K562 (cell line): ENCODE results near the gene GPX5. TPM values are rescaled to one million over a fixed set of nuclear protein-coding genes. Genes with fewer than 3 reads are reported as not detected.

Experiments
- ARID1B ChIP-seq: fragments of 450-650 bp; IDR thresholded peaks from 2 replicates; pipeline ENCODE4 v1.6.1; 2016; ENCODE audit warnings: antibody characterized with exemption, mild to moderate bottlenecking, inconsistent platforms
- CEBPG ChIP-seq, 3 experiments: fragments of 200-800 bp in 1 of 3; sonication (Bioruptor generic) in 1 of 3; sonication (generic) in 1 of 3; formaldehyde crosslinking in 1 of 3; IDR thresholded peaks in 2 of 3; conservative IDR thresholded peaks in 1 of 3; 2 replicates each; pipeline versions ENCODE4 v1.6.1 to v1.8.0; 2016 to 2022; ENCODE audit warnings: missing compliant biosample characterization in 2 of 3, missing genetic modification characterization in 2 of 3, mild to moderate bottlenecking in 1 of 3, missing genetic modification reagents in 1 of 3
- CREB1 ChIP-seq, 2 experiments: sonication (generic) in 1 of 2; formaldehyde crosslinking in 1 of 2; IDR thresholded peaks; 2 replicates each; pipeline versions ENCODE4 v1.6.1 to v1.8.0; 2012 to 2022; ENCODE audit warnings: inconsistent platforms in 1 of 2, mild to moderate bottlenecking in 1 of 2, missing genetic modification reagents in 1 of 2, moderate library complexity in 1 of 2
- CTCFL ChIP-seq: IDR thresholded peaks from 2 replicates; pipeline ENCODE4 v1.6.1; 2011; ENCODE audit warnings: borderline replicate concordance, low read depth, mild to moderate bottlenecking, moderate library complexity, low read length; ENCODE audit not compliant: insufficient read depth, poor library complexity, severe bottlenecking
- EHMT2 ChIP-seq: fragments of 450-650 bp; IDR thresholded peaks from 2 replicates; pipeline ENCODE4 v1.6.1; 2018; ENCODE audit warnings: antibody characterized with exemption
- HDAC8 ChIP-seq: fragments of 450-650 bp; IDR thresholded peaks from 2 replicates; pipeline ENCODE4 v1.6.1; 2016; ENCODE audit warnings: mild to moderate bottlenecking, missing genetic modification characterization, moderate library complexity, missing compliant biosample characterization
- HNRNPK ChIP-seq: fragments of 200-400 bp; formaldehyde crosslinking; IDR thresholded peaks from one replicate; pipeline ENCODE4 v1.6.1; 2018; ENCODE audit warnings: mild to moderate bottlenecking, low read depth, low read length; ENCODE audit not compliant: poor library complexity, severe bottlenecking
- MTA2 ChIP-seq: fragments of 450-650 bp; IDR thresholded peaks from 2 replicates; pipeline ENCODE4 v1.6.1; 2016; ENCODE audit warnings: low read depth
- SIN3A ChIP-seq, 2 experiments: fragments of 150-350 bp in 1 of 2; IDR thresholded peaks; 2 replicates each; pipeline ENCODE4 v1.6.1; 2011 to 2016; ENCODE audit warnings: borderline replicate concordance in 2 of 2, low read depth in 2 of 2, low read length in 2 of 2, mild to moderate bottlenecking in 2 of 2, moderate library complexity in 2 of 2; ENCODE audit not compliant: control insufficient read depth in 1 of 2
- TAF9B ChIP-seq: fragments of 450-650 bp; IDR thresholded peaks from 2 replicates; pipeline ENCODE4 v1.6.1; 2018; ENCODE audit warnings: mild to moderate bottlenecking; ENCODE audit not compliant: partially characterized antibody
- TAL1 ChIP-seq: fragments of 450-650 bp; IDR thresholded peaks from 2 replicates; pipeline ENCODE4 v1.6.1; 2016; ENCODE audit warnings: mild to moderate bottlenecking
- TBP ChIP-seq: optimal IDR thresholded peaks from 2 replicates; pipeline ENCODE3; 2011; ENCODE audit warnings: low read depth, low read length, improper control_type of control experiment
- TRIM24 ChIP-seq, 2 experiments: fragments of 450-650 bp; IDR thresholded peaks; 2 replicates each; pipeline ENCODE4 v1.6.1; 2016
- YBX1 ChIP-seq: fragments of 450-650 bp; IDR thresholded peaks from 2 replicates; pipeline ENCODE4 v1.7.1; 2016; ENCODE audit warnings: mild to moderate bottlenecking
- ZFP36 ChIP-seq: fragments of 150-350 bp; IDR thresholded peaks from 2 replicates; pipeline ENCODE4 v1.6.1; 2018; ENCODE audit warnings: low read length, low read depth; ENCODE audit not compliant: partially characterized antibody
- ZNF263 ChIP-seq: sonication (generic); formaldehyde crosslinking; IDR thresholded peaks from 2 replicates; pipeline ENCODE4 v1.8.0; 2022; ENCODE audit warnings: mild to moderate bottlenecking, missing genetic modification reagents, borderline replicate concordance
- ZNF311 ChIP-seq: fragments of 250-450 bp; sonication (Bioruptor Pico); IDR thresholded peaks from 2 replicates; pipeline ENCODE4 v1.4.0; 2020; ENCODE audit warnings: mild to moderate bottlenecking, moderate library complexity
- ZNF407 ChIP-seq: fragments of 450-650 bp; IDR thresholded peaks from 2 replicates; pipeline ENCODE4 v1.6.1; 2016; ENCODE audit warnings: low read depth
- ZNF408 ChIP-seq: fragments of 250-450 bp; sonication (Bioruptor Pico); IDR thresholded peaks from 2 replicates; pipeline ENCODE4 v1.4.0; 2020; ENCODE audit warnings: low read depth, mild to moderate bottlenecking, moderate library complexity
- polyA plus RNA-seq, 8 experiments: library from polyadenylated mRNA; depleted of rRNA in 4 of 8; stranded (reverse) in 5 of 8; unstranded in 3 of 8; fragments of >200 nt; fragmentation: Nextera tagmentation in 2 of 8; fragmentation: Illumina TruSeq in 1 of 8; extraction: Ambion mirVana in 2 of 8; extraction: Trizol in 1 of 8; gene quantifications; 2 replicates each; pipeline versions ENCODE4 v1.2.1 to v1.2.3, GENCODE V29; 2011 to 2014; ENCODE audit warnings: inconsistent platforms in 1 of 8, missing spikeins in 1 of 8
- total RNA-seq, 7 experiments: library from RNA; depleted of rRNA in 6 of 7; stranded (reverse); fragments of >200 nt in 6 of 7; fragmentation: Illumina TruSeq in 2 of 7; extraction: Trizol in 2 of 7; gene quantifications; 2 replicates each; pipeline versions ENCODE4 v1.2.1 to v1.2.3, GENCODE V29; 2011 to 2021; ENCODE audit warnings: low replicate concordance in 1 of 7

GPX5 gene
- total and polyA plus RNA-seq, 9 of the 15 experiments (the other 6 are each of a cell fraction or from before 2014, with no cell fraction given), result 0.07 to 0.18 (median 0.15) TPM; not detected in 6

- no peak for TF ChIP-seq ZNF407
- no peak for TF ChIP-seq EHMT2
- peak in 1 of 2 experiments; percentile 24; a peak in 1 of 4 replicates for TF ChIP-seq TRIM24 (IDR thresholded peaks at IDR 0.05)
- 0 out of 2 replicates have a peak, but pooled peaks have one; percentile 54 for TF ChIP-seq MTA2
- TF ChIP-seq CTCFL, result no peak
- peak; percentile 9 for TF ChIP-seq ZFP36
- no peak for TF ChIP-seq YBX1
- no peak for TF ChIP-seq HNRNPK
- TF ChIP-seq TBP, result no peak
- TF ChIP-seq ZNF408 (CRISPR knock-in tag), result no peak
- TF ChIP-seq CEBPG (CRISPR knock-in tag; IDR thresholded peaks at IDR 0.05), result no peak
- peak in 1 of 2 experiments; percentile 55; a peak in 2 of 4 replicates for TF ChIP-seq CEBPG (tag; conservative IDR thresholded peaks at IDR 0.05 in 1 of 2, IDR thresholded peaks at IDR 0.05 in 1 of 2)
- no peak for TF ChIP-seq HDAC8 (tag)
- peak; percentile 86 for TF ChIP-seq ARID1B
- no peak for TF ChIP-seq TAF9B
- TF ChIP-seq ZNF311 (CRISPR knock-in tag), result no peak
- no peak for TF ChIP-seq ZNF263 (CRISPR knock-in tag)
- TF ChIP-seq TAL1, result peak; percentile 76
- TF ChIP-seq CREB1 (IDR thresholded peaks at IDR 0.05), result no peak
- no peak for TF ChIP-seq CREB1 (CRISPR knock-in tag; IDR thresholded peaks at IDR 0.05)
- TF ChIP-seq SIN3A (IDR thresholded peaks at IDR 0.05; ENCODE audit: borderline replicate concordance in 2 of 2, control insufficient read depth in 1 of 2, low read depth in 2 of 2, low read length in 2 of 2), result no peak
Measured at GRCh38 chr6:28505733-28506132, 19.9 kb upstream of the GPX5 start (continued).
